Activated CD8-positive, alpha-beta T cell treated with anti-CD3 and anti-CD28 coated beads for 36 hours (primary cell): ENCODE data around the gene REXO4. TPM values are rescaled to one million over a fixed set of nuclear protein-coding genes. Genes with fewer than 3 reads are reported as not detected.

Experiments used
- ATAC-seq: fragments of 200-7000 bp; cut with Tn5 transposase; one replicate; pipeline ENCODE4 v1.10.0; 2021; ENCODE audit warnings: mild to moderate bottlenecking, moderate library complexity
- CTCF ChIA-PET: fragments of 350-600 bp; sonication (Branson Sonifier 250); formaldehyde crosslinking; loops from one replicate; lab custom pipeline; 2021; ENCODE audit warnings: antibody characterized with exemption; lab: Charles Lee
- POLR2A ChIA-PET: fragments of 350-600 bp; sonication (Branson Sonifier 250); formaldehyde crosslinking; loops from one replicate; lab custom pipeline; 2021; ENCODE audit warnings: antibody characterized with exemption; lab: Charles Lee
- DNase-seq: peaks from one replicate; pipeline ENCODE4 v3.0.0-alpha.2; 2020
- H3K27ac Mint-ChIP-seq: one replicate; pipeline ENCODE4 v1.8.0; 2021; ENCODE audit warnings: mild to moderate bottlenecking, mixed read lengths
- H3K27me3 Mint-ChIP-seq: one replicate; pipeline ENCODE4 v1.8.0; 2021; ENCODE audit warnings: mixed read lengths
- H3K36me3 Mint-ChIP-seq: one replicate; pipeline ENCODE4 v1.8.0; 2021; ENCODE audit warnings: low read depth, mixed read lengths
- H3K4me1 Mint-ChIP-seq: one replicate; pipeline ENCODE4 v1.8.0; 2021; ENCODE audit warnings: low read depth, mixed read lengths
- H3K4me3 Mint-ChIP-seq: one replicate; pipeline ENCODE4 v1.8.0; 2021; ENCODE audit warnings: mild to moderate bottlenecking, moderate library complexity, mixed read lengths
- H3K9me3 Mint-ChIP-seq: one replicate; pipeline ENCODE4 v1.8.0; 2021; ENCODE audit warnings: mixed read lengths
- CTCF ChIP-seq: fragments of 200-600 bp; IDR thresholded peaks from one replicate; pipeline ENCODE4 v1.8.0; 2022; ENCODE audit warnings: antibody characterized with exemption, mild to moderate bottlenecking
- intact Hi-C: fragments of 100-400 bp; cut with micrococcal nuclease; formaldehyde crosslinking; loops from one replicate; pipeline ENCODE4 v1.10.0; 2022
- total RNA-seq, 2 experiments: library from RNA; stranded (reverse); gene quantifications; one replicate each; pipeline ENCODE4 v1.2.3, GENCODE V29; 2021

Gene REXO4
- total RNA-seq, 2 experiments from 2014 or later: 35.3 to 36.7 TPM

- no peak for ATAC-seq
Observed at GRCh38 chr9:133383438-133383837, 34.4 kb downstream of the REXO4 start.

GRCh38 chr9:133382507-133383141 lies 35.2 kb downstream of the REXO4 start:
- POLR2A ChIA-PET: no interaction called here
- CTCF ChIA-PET: no interaction called here
- TF ChIP-seq CTCF: no peak
- H3K27ac Mint-ChIP-seq: no peak overlapping the region
- H3K4me3 Mint-ChIP-seq: no peak overlapping the region
- intact Hi-C loops: no loop called here
- H3K9me3 Mint-ChIP-seq: no peaks in the 10 kb centered on the region
- DNase-seq (no peak), ATAC-seq (no peak)
- H3K36me3 Mint-ChIP-seq: no peaks in the 10 kb centered on the region
- H3K4me1 Mint-ChIP-seq: no peaks in the 10 kb centered on the region
- H3K27me3 Mint-ChIP-seq: no peaks in the 10 kb centered on the region

More at GRCh38 chr9:133383438-133383837, 34.4 kb downstream of the REXO4 start:
- ChIA-PET CTCF (interaction anchor here (0.8 kb wide), 1 partner anchor 21 kb away, joined by 3 read pairs; no protein-coding TSS in a partner anchor), POLR2A (no interaction called here)
- intact Hi-C loops: no loop called here
- Mint-ChIP-seq H3K4me1 (no peaks in the 10 kb centered on the region), H3K36me3 (no peaks in the 10 kb centered on the region), H3K27ac (no peak overlapping the region), H3K9me3 (no peaks in the 10 kb centered on the region), H3K4me3 (no peak overlapping the region), H3K27me3 (no peaks in the 10 kb centered on the region)
- no peak for DNase-seq
- TF ChIP-seq CTCF: no peak

- Mint-ChIP-seq H3K36me3 (no peaks in the 10 kb centered on the region), H3K27me3 (no peaks in the 10 kb centered on the region)
Observed at GRCh38 chr9:133380734-133381133, 37.1 kb downstream of the REXO4 start.

GRCh38 chr9:133379153-133380086 lies 38.4 kb downstream of the REXO4 start:
- no peak overlapping the region for H3K27ac Mint-ChIP-seq
- intact Hi-C loops: loop anchor here (10.0 kb wide), 1 partner anchor 105 kb away; no protein-coding TSS in a partner anchor
- no peak for TF ChIP-seq CTCF
- ATAC-seq: no peak
- H3K27me3 Mint-ChIP-seq: no peaks in the 10 kb centered on the region
- peaks cover 8% of the 10 kb centered on the region for H3K36me3 Mint-ChIP-seq
- no peaks in the 10 kb centered on the region for H3K9me3 Mint-ChIP-seq
- DNase-seq: no peak
- CTCF ChIA-PET: interaction anchor here (0.6 to 1.3 kb wide), 3 partner anchors 33 to 141 kb away, joined by 3 to 4 read pairs (median 4); no protein-coding TSS in a partner anchor
- H3K4me3 Mint-ChIP-seq: no peak overlapping the region
- H3K4me1 Mint-ChIP-seq: peaks cover 4% of the 10 kb centered on the region
- POLR2A ChIA-PET: interaction anchor here (0.8 to 1.8 kb wide), 3 partner anchors 8 to 37 kb away, joined by 3 to 4 read pairs (median 4); partner anchors contain the start of genes MED22 and RPL7A

More at GRCh38 chr9:133380734-133381133, 37.1 kb downstream of the REXO4 start:
- DNase-seq (no peak), ATAC-seq (no peak)
- POLR2A ChIA-PET: no interaction called here
- CTCF ChIA-PET: no interaction called here
- Mint-ChIP-seq H3K27ac (no peak overlapping the region), H3K9me3 (no peaks in the 10 kb centered on the region), H3K4me1 (no peaks in the 10 kb centered on the region), H3K4me3 (no peak overlapping the region)
- TF ChIP-seq CTCF: no peak
- intact Hi-C loops: no loop called here
